HEK293T (cell line): Measurements from ENCODE around the gene AKAP8L.

Experiments
- BHLHE40 ChIP-seq: fragments of 450-650 bp; IDR thresholded peaks from 2 replicates; pipeline ENCODE4 v1.6.1; 2016; ENCODE audit warnings: mild to moderate bottlenecking, moderate library complexity, borderline replicate concordance
- ELF4 ChIP-seq: fragments of 450-650 bp; IDR thresholded peaks from 2 replicates; pipeline ENCODE4 v1.6.1; 2017; ENCODE audit warnings: antibody characterized with exemption
- FOXA1 ChIP-seq: fragments of 450-650 bp; IDR thresholded peaks from 2 replicates; pipeline ENCODE4 v1.6.1; 2016; ENCODE audit warnings: mild to moderate bottlenecking
- L3MBTL2 ChIP-seq: fragments of 450-650 bp; conservative IDR thresholded peaks from 2 replicates; pipeline ENCODE4 v1.6.1; 2016; ENCODE audit warnings: mild to moderate bottlenecking
- LEF1 ChIP-seq: fragments of 450-650 bp; IDR thresholded peaks from 2 replicates; pipeline ENCODE4 v1.6.1; 2017; ENCODE audit warnings: mild to moderate bottlenecking, borderline replicate concordance
- NFRKB ChIP-seq: fragments of 450-650 bp; IDR thresholded peaks from 2 replicates; pipeline ENCODE4 v1.6.1; 2016; ENCODE audit warnings: mild to moderate bottlenecking, moderate library complexity
- PKNOX1 ChIP-seq: fragments of 450-650 bp; IDR thresholded peaks from 2 replicates; pipeline ENCODE4 v1.6.1; 2016
- SP1 ChIP-seq: fragments of 450-650 bp; IDR thresholded peaks from 2 replicates; pipeline ENCODE4 v1.6.1; 2017
- SUZ12 ChIP-seq: fragments of 450-650 bp; IDR thresholded peaks from 2 replicates; pipeline ENCODE4 v1.6.1; 2016; ENCODE audit warnings: mild to moderate bottlenecking
- ZNF384 ChIP-seq: fragments of 450-650 bp; IDR thresholded peaks from 2 replicates; pipeline ENCODE4 v1.6.1; 2016

GRCh38 chr19:15438124-15438496 lies 19.3 kb upstream of the AKAP8L start:
- TF ChIP-seq BHLHE40 (no peak), NFRKB (no peak), ELF4 (no peak), SP1 (no peak), FOXA1 (no peak), L3MBTL2 (no peak), SUZ12 (no peak), PKNOX1 (no peak), LEF1 (no peak), ZNF384 (no peak)
